DND-41 (cell line): ENCODE results near the gene BRINP1.

Experiments
- ATAC-seq: fragments of 200-7000 bp; cut with Tn5 transposase; 3 replicates; pipeline ENCODE4 v1.9.1; 2021; ENCODE audit warnings: low read depth; ENCODE audit not compliant: insufficient read depth
- DNase-seq: peaks from one replicate; pipeline ENCODE4 v3.0.0-alpha.2; 2020
- H2AFZ ChIP-seq: 2 replicates; pipeline ENCODE4 v1.6.0; 2012; ENCODE audit warnings: low read depth, low read length
- H3K27ac ChIP-seq: 2 replicates; pipeline ENCODE4 v1.5.1; 2012; ENCODE audit warnings: low read length, inconsistent platforms
- H3K27me3 ChIP-seq: fragments of 200-600 bp; sonication (generic); 2 replicates; pipeline ENCODE4 v1.6.0; 2012; ENCODE audit warnings: low read length, mild to moderate bottlenecking, inconsistent platforms; ENCODE audit not compliant: insufficient read depth, poor library complexity
- H3K36me3 ChIP-seq: 2 replicates; pipeline ENCODE4 v1.5.1; 2012; ENCODE audit warnings: low read length, inconsistent platforms; ENCODE audit not compliant: insufficient read depth
- H3K4me1 ChIP-seq: 2 replicates; pipeline ENCODE4 v1.5.1; 2012; ENCODE audit warnings: mild to moderate bottlenecking, low read length; ENCODE audit not compliant: insufficient read depth
- H3K4me2 ChIP-seq: 2 replicates; pipeline ENCODE4 v1.6.0; 2012; ENCODE audit warnings: mild to moderate bottlenecking, moderate library complexity, low read length, inconsistent platforms; ENCODE audit not compliant: insufficient read depth
- H3K4me3 ChIP-seq, 2 experiments: fragments of 200-600 bp in 1 of 2; shearing (Covaris generic) in 1 of 2; 2 replicates each; pipeline ENCODE4 v1.5.1; 2012 to 2016; ENCODE audit warnings: inconsistent platforms in 2 of 2, low read length in 2 of 2, mild to moderate bottlenecking in 2 of 2, low read depth in 1 of 2, moderate library complexity in 1 of 2
- H3K79me2 ChIP-seq: 2 replicates; pipeline ENCODE4 v1.6.0; 2012; ENCODE audit warnings: low read length, inconsistent platforms; ENCODE audit not compliant: insufficient read depth
- H3K9ac ChIP-seq: 2 replicates; pipeline ENCODE4 v1.6.0; 2012; ENCODE audit warnings: low read depth, mild to moderate bottlenecking, inconsistent platforms, low read length, moderate library complexity
- H3K9me3 ChIP-seq: 2 replicates; pipeline ENCODE4 v1.5.1; 2012; ENCODE audit warnings: low read length, moderate library complexity, mild to moderate bottlenecking, inconsistent platforms; ENCODE audit not compliant: insufficient read depth, severe bottlenecking
- H4K20me1 ChIP-seq: 2 replicates; pipeline ENCODE4 v1.6.0; 2012; ENCODE audit warnings: low read length; ENCODE audit not compliant: insufficient read depth
- CTCF ChIP-seq: IDR thresholded peaks from 2 replicates; pipeline ENCODE4 v1.5.1; 2012; ENCODE audit warnings: borderline replicate concordance, low read length, moderate library complexity, mild to moderate bottlenecking; ENCODE audit not compliant: poor library complexity, severe bottlenecking; ENCODE audit errors: extremely low read depth
- EZH2 ChIP-seq: IDR thresholded peaks from 3 replicates; pipeline ENCODE4 v1.6.1; 2012; ENCODE audit warnings: borderline replicate concordance, low read depth, mild to moderate bottlenecking, moderate library complexity, low read length, inconsistent platforms; ENCODE audit not compliant: severe bottlenecking

The BRINP1 gene

GRCh38 chr9:119333507-119334229, 35.6 kb downstream of the BRINP1 start:
- no peaks in the 10 kb centered on the region for H3K27me3 ChIP-seq
- H3K79me2 ChIP-seq: no peaks in the 10 kb centered on the region
- no peak overlapping the region for H3K27ac ChIP-seq
- H4K20me1 ChIP-seq: no peaks in the 10 kb centered on the region
- ATAC-seq (no peak), DNase-seq (no peak)
- TF ChIP-seq EZH2: no peak
- no peak for TF ChIP-seq CTCF
- no peak overlapping the region for H2AFZ ChIP-seq
- no peak overlapping the region for H3K9ac ChIP-seq
- no peaks in the 10 kb centered on the region for H3K9me3 ChIP-seq
- H3K4me3 ChIP-seq: no peak overlapping the region
- no peaks in the 10 kb centered on the region for H3K36me3 ChIP-seq
- H3K4me1 ChIP-seq: no peaks in the 10 kb centered on the region
- no peak overlapping the region for H3K4me2 ChIP-seq

- H3K36me3 ChIP-seq: no peaks in the 10 kb centered on the region
- no peaks in the 10 kb centered on the region for H3K79me2 ChIP-seq
- H3K4me1 ChIP-seq: no peaks in the 10 kb centered on the region
- no peak overlapping the region for H3K4me3 ChIP-seq
- no peaks in the 10 kb centered on the region for H3K27me3 ChIP-seq
- H3K9me3 ChIP-seq: no peaks in the 10 kb centered on the region
- H4K20me1 ChIP-seq: no peaks in the 10 kb centered on the region
- TF ChIP-seq CTCF: no peak
- no peak for TF ChIP-seq EZH2
- H2AFZ ChIP-seq: no peak overlapping the region
- no peak for DNase-seq
- H3K9ac ChIP-seq: no peak overlapping the region
- H3K4me2 ChIP-seq: no peak overlapping the region
- no peak overlapping the region for H3K27ac ChIP-seq
- no peak for ATAC-seq
Measured at GRCh38 chr9:119332522-119332921, 36.7 kb downstream of the BRINP1 start.

GRCh38 chr9:119322184-119322583, 47.1 kb downstream of the BRINP1 start:
- H3K9me3 ChIP-seq: no peaks in the 10 kb centered on the region
- no peak overlapping the region for H3K9ac ChIP-seq
- H3K27ac ChIP-seq: no peak overlapping the region
- no peaks in the 10 kb centered on the region for H4K20me1 ChIP-seq
- no peak overlapping the region for H3K4me3 ChIP-seq
- no peaks in the 10 kb centered on the region for H3K79me2 ChIP-seq
- TF ChIP-seq CTCF: no peak
- TF ChIP-seq EZH2: no peak
- no peak overlapping the region for H2AFZ ChIP-seq
- DNase-seq (no peak), ATAC-seq (no peak)
- no peaks in the 10 kb centered on the region for H3K36me3 ChIP-seq
- H3K27me3 ChIP-seq: no peaks in the 10 kb centered on the region
- H3K4me1 ChIP-seq: no peaks in the 10 kb centered on the region
- H3K4me2 ChIP-seq: no peak overlapping the region
